Endothelial cell of umbilical vein (primary cell): ENCODE data around the gene RIMS4. TPM values are rescaled to one million over a fixed set of nuclear protein-coding genes. Genes with fewer than 3 reads are reported as not detected.

Experiments used
- BruUV-seq: library from RNA; stranded (reverse); fragments of 400-500 nt; replicated peaks from 2 replicates; lab custom pipeline; 2021; lab: Mats Ljungman, UMichigan
- CTCF ChIA-PET: fragments of 300-600, 350-600 bp; sonication (Branson Sonifier 250); formaldehyde crosslinking; loops from one replicate; lab custom pipeline; 2021; ENCODE audit warnings: antibody characterized with exemption, inconsistent platforms; lab: Charles Lee
- POLR2A ChIA-PET: fragments of 300-600, 350-600 bp; sonication (Branson Sonifier 250); formaldehyde crosslinking; loops from one replicate; lab custom pipeline; 2021; ENCODE audit warnings: antibody characterized with exemption, inconsistent platforms; lab: Charles Lee
- DNase-seq: peaks from one replicate; pipeline ENCODE4 v3.0.0-alpha.2; 2011; ENCODE audit warnings: low read depth, low spot score
- FAIRE-seq: peaks from 2 replicates; lab custom pipeline; 2011; peaks lifted over from hg19 to GRCh38; lab: Jason Lieb, UNC
- H2AFZ ChIP-seq: 2 replicates; pipeline ENCODE4 v1.6.0; 2012; ENCODE audit warnings: low read depth, low read length, control low read depth, inconsistent platforms
- H3K27ac ChIP-seq: 2 replicates; pipeline ENCODE4 v1.5.1; 2011; ENCODE audit warnings: low read depth, mild to moderate bottlenecking, control low read depth, low read length, moderate library complexity; ENCODE audit not compliant: insufficient read depth
- H3K27me3 ChIP-seq, 2 experiments: 2 replicates each; pipeline versions ENCODE4 v1.6.0 to v1.6.1; 2011; ENCODE audit warnings: low read length in 2 of 2, mixed read lengths in 1 of 2; ENCODE audit not compliant: control insufficient read depth in 2 of 2, insufficient read depth in 2 of 2
- H3K36me3 ChIP-seq, 2 experiments: 2 replicates in 1 of 2; 3 replicates in 1 of 2; pipeline ENCODE4 v1.5.1; 2011; ENCODE audit warnings: low read length in 2 of 2, mild to moderate bottlenecking in 1 of 2, moderate library complexity in 1 of 2; ENCODE audit not compliant: control insufficient read depth in 2 of 2, insufficient read depth in 2 of 2; ENCODE audit errors: extremely low read depth in 1 of 2
- H3K4me1 ChIP-seq: 3 replicates; pipeline ENCODE4 v1.5.1; 2011; ENCODE audit warnings: mild to moderate bottlenecking, low read length; ENCODE audit not compliant: control insufficient read depth, insufficient read depth; ENCODE audit errors: extremely low read depth
- H3K4me2 ChIP-seq: 2 replicates; pipeline ENCODE4 v1.6.1; 2011; ENCODE audit warnings: low read length, control low read depth, mixed read lengths; ENCODE audit not compliant: insufficient read depth
- H3K4me3 ChIP-seq, 3 experiments: fragments of 200-600 bp in 1 of 3; sonication (generic), shearing (Covaris generic) in 1 of 3; replicated peaks in 1 of 3; 2 replicates each; pipeline ENCODE4 v1.5.1; 2011 to 2016; ENCODE audit warnings: control low read depth in 3 of 3, low read length in 3 of 3, mild to moderate bottlenecking in 2 of 3, inconsistent platforms in 1 of 3, low read depth in 1 of 3, moderate library complexity in 1 of 3; ENCODE audit not compliant: insufficient read depth in 1 of 3
- H3K79me2 ChIP-seq: 2 replicates; pipeline ENCODE4 v1.6.0; 2012; ENCODE audit warnings: low read length, inconsistent platforms; ENCODE audit not compliant: control insufficient read depth, insufficient read depth
- H3K9ac ChIP-seq: replicated peaks from 2 replicates; pipeline ENCODE3; 2011; ENCODE audit warnings: low read length, control low read depth; ENCODE audit not compliant: insufficient read depth; ENCODE audit errors: extremely low read depth
- H3K9me1 ChIP-seq: replicated peaks from 3 replicates; pipeline ENCODE4 v1.6.0; 2011; ENCODE audit warnings: mild to moderate bottlenecking, low read length; ENCODE audit not compliant: control insufficient read depth, insufficient read depth; ENCODE audit errors: extremely low read depth
- H3K9me3 ChIP-seq: replicated peaks from 2 replicates; pipeline ENCODE4 v1.5.1; 2012; ENCODE audit warnings: low read length, inconsistent platforms; ENCODE audit not compliant: control insufficient read depth, insufficient read depth
- H4K20me1 ChIP-seq: replicated peaks from 2 replicates; pipeline ENCODE3; 2011; ENCODE audit warnings: mild to moderate bottlenecking, low read length; ENCODE audit not compliant: control insufficient read depth, insufficient read depth; ENCODE audit errors: extremely low read depth
- EZH2 ChIP-seq: IDR thresholded peaks from 2 replicates; pipeline ENCODE4 v1.6.1; 2012; ENCODE audit warnings: borderline replicate concordance, low read depth, mild to moderate bottlenecking, moderate library complexity, low read length, inconsistent platforms; ENCODE audit not compliant: severe bottlenecking
- FOS ChIP-seq: IDR thresholded peaks from 2 replicates; pipeline ENCODE4 v1.6.1; 2011; ENCODE audit warnings: mild to moderate bottlenecking, low read length, moderate library complexity, borderline replicate concordance; ENCODE audit not compliant: insufficient read depth
- GATA2 ChIP-seq: IDR thresholded peaks from 2 replicates; pipeline ENCODE4 v1.7.0; 2011; ENCODE audit warnings: low read depth, mild to moderate bottlenecking, moderate library complexity, mixed read lengths, low read length; ENCODE audit not compliant: insufficient read length, insufficient read depth
- JUN ChIP-seq: IDR thresholded peaks from 2 replicates; pipeline ENCODE4 v1.6.1; 2011; ENCODE audit warnings: borderline replicate concordance, low read depth; ENCODE audit not compliant: insufficient read length, insufficient read depth
- MYC ChIP-seq: IDR thresholded peaks from one replicate; pipeline ENCODE4 v1.6.1; 2011; ENCODE audit warnings: mild to moderate bottlenecking, low read depth, low read length
- POLR2A ChIP-seq: IDR thresholded peaks from 2 replicates; pipeline ENCODE4 v1.6.1; 2012; ENCODE audit warnings: low read depth, mild to moderate bottlenecking, control low read depth, low read length
- POLR2AphosphoS5 ChIP-seq: IDR thresholded peaks from 2 replicates; pipeline ENCODE4 v1.6.1; 2012; ENCODE audit warnings: low read depth, mild to moderate bottlenecking, control low read depth, low read length, moderate library complexity; ENCODE audit not compliant: insufficient read depth
- dilution Hi-C: fragments of 300-500 bp; cut with MboI; formaldehyde crosslinking; loops from one replicate; pipeline ENCODE4 v1.15.0; 2019; ENCODE audit warnings: low sequenced_read_pairs; ENCODE audit not compliant: extremely low pct_ligation_motif_present
- intact Hi-C: fragments of 100-400 bp; cut with micrococcal nuclease; formaldehyde crosslinking; loops from one replicate; pipeline ENCODE4 v1.10.0; 2022
- polyA plus RNA-seq, 4 experiments: library from polyadenylated mRNA; depleted of rRNA in 3 of 4; stranded (reverse) in 3 of 4; unstranded in 1 of 4; fragments of >200 nt; gene quantifications; 2 replicates each; pipeline versions ENCODE4 v1.2.1 to v1.2.3, GENCODE V29; 2011 to 2012; ENCODE audit warnings: missing spikeins in 1 of 4
- total RNA-seq: library from RNA; stranded (reverse); gene quantifications from 2 replicates; pipeline ENCODE4 v1.2.3, GENCODE V29; 2021
- TF ChIP-seq, protein P1 (sequence below): IDR thresholded peaks from 2 replicates; pipeline ENCODE4 v1.6.1; 2011; ENCODE audit not compliant: insufficient read depth, insufficient read length
- TF ChIP-seq, protein P2 (sequence below), 2 donors: IDR thresholded peaks; 1 replicate in 1 of 2; 2 replicates in 1 of 2; pipeline ENCODE4 v1.5.1; 2011; ENCODE audit warnings: low read length in 2 of 2, mild to moderate bottlenecking in 2 of 2, moderate library complexity in 2 of 2, control low read depth in 1 of 2, inconsistent platforms in 1 of 2, low read depth in 1 of 2; ENCODE audit not compliant: insufficient read depth in 1 of 2; ENCODE audit errors: extremely low read depth in 1 of 2

RIMS4 gene
- total and polyA plus RNA-seq, 2 donors (not counting 3 experiments of a cell fraction or from before 2014, with no cell fraction given): not detected

DNA sequence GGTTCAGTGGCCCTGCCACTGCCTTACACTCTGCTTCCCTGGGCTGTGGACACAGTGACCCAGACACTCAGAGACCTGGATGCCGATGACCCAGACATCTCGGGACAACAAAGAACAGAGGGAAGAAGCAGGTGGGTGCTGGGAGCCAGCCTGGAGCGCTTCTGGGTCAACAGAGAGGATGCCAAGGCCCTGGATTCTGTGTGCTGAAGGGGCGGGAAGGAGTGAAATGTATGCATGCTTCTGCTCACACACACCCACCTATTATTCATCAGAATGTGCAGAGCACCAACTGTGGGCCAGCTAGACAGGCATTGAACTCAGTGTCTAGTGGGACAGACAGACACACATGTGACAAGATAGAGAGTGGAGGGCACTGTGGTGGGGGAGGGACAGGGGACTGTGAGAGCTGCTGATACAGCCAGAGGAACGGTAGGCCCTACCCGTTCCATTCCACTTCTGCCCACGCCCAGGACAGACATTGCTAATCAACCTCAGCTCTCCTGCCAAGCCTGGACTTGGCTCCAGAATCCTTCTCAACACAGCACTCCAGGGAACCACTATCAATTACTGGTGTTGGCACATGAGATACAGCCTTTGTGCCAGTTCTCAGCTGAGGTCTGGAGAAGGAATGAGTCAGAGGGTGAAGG, 44.5 kb downstream of the RIMS4 start:
- no peak overlapping the region for H3K27ac ChIP-seq
- CTCF ChIA-PET: no interaction called here
- no peaks in the 10 kb centered on the region for H3K79me2 ChIP-seq
- H3K4me1 ChIP-seq: no peaks in the 10 kb centered on the region
- FAIRE-seq (no peak), DNase-seq (no peak)
- H3K4me3 ChIP-seq: no peak overlapping the region
- no peak overlapping the region for H3K4me2 ChIP-seq
- no peaks in the 10 kb centered on the region for H3K9me3 ChIP-seq
- no peak overlapping the region for H3K9ac ChIP-seq
- TF ChIP-seq, protein P1, sequence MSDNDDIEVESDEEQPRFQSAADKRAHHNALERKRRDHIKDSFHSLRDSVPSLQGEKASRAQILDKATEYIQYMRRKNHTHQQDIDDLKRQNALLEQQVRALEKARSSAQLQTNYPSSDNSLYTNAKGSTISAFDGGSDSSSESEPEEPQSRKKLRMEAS: no peak
- H3K27me3 ChIP-seq: peaks cover 13% of the 10 kb centered on the region in 2 experiments
- H4K20me1 ChIP-seq: no peaks in the 10 kb centered on the region
- H2AFZ ChIP-seq: no peak overlapping the region
- H3K36me3 ChIP-seq: no peaks in the 10 kb centered on the region
- BruUV-seq: no TSS peak
- H3K9me1 ChIP-seq: no peaks in the 10 kb centered on the region
- dilution Hi-C loops (no loop called here), intact Hi-C loops (no loop called here)
- POLR2A ChIA-PET: no interaction called here

- dilution Hi-C loops (no loop called here), intact Hi-C loops (no loop called here)
- BruUV-seq: no TSS peak
- H3K4me3 ChIP-seq: no peak overlapping the region
- no peaks in the 10 kb centered on the region for H3K4me1 ChIP-seq
- no peaks in the 10 kb centered on the region for H3K9me1 ChIP-seq
- H2AFZ ChIP-seq: no peak overlapping the region
- CTCF ChIA-PET: no interaction called here
- TF ChIP-seq, protein P1: no peak
- no peak for TF ChIP-seq MYC
- no peak for TF ChIP-seq FOS
- TF ChIP-seq, protein P2, sequence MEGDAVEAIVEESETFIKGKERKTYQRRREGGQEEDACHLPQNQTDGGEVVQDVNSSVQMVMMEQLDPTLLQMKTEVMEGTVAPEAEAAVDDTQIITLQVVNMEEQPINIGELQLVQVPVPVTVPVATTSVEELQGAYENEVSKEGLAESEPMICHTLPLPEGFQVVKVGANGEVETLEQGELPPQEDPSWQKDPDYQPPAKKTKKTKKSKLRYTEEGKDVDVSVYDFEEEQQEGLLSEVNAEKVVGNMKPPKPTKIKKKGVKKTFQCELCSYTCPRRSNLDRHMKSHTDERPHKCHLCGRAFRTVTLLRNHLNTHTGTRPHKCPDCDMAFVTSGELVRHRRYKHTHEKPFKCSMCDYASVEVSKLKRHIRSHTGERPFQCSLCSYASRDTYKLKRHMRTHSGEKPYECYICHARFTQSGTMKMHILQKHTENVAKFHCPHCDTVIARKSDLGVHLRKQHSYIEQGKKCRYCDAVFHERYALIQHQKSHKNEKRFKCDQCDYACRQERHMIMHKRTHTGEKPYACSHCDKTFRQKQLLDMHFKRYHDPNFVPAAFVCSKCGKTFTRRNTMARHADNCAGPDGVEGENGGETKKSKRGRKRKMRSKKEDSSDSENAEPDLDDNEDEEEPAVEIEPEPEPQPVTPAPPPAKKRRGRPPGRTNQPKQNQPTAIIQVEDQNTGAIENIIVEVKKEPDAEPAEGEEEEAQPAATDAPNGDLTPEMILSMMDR (IDR thresholded peaks at IDR 0.05; ENCODE audit: extremely low read depth in 1 of 2, insufficient read depth in 1 of 2, low read depth in 1 of 2, low read length in 2 of 2): no peak
- no peak for TF ChIP-seq GATA2
- no peak for TF ChIP-seq JUN
- no peak for TF ChIP-seq POLR2AphosphoS5
- TF ChIP-seq POLR2A: no peak
- no peak for TF ChIP-seq EZH2
- no peak overlapping the region for H3K27ac ChIP-seq
- no peaks in the 10 kb centered on the region for H3K9me3 ChIP-seq
- no peaks in the 10 kb centered on the region for H3K36me3 ChIP-seq
- POLR2A ChIA-PET: no interaction called here
- DNase-seq: no peak
- H3K27me3 ChIP-seq: peaks cover 15 to 19% of the 10 kb centered on the region in 2 experiments
- no peak for FAIRE-seq
- H4K20me1 ChIP-seq: no peaks in the 10 kb centered on the region
- no peaks in the 10 kb centered on the region for H3K79me2 ChIP-seq
- H3K9ac ChIP-seq: no peak overlapping the region
- H3K4me2 ChIP-seq: no peak overlapping the region
Observed at GRCh38 chr20:44765091-44765490, 45.3 kb downstream of the RIMS4 start.
